SK-N-SH (cell line): ENCODE results near the gene ZFP36. TPM values are rescaled to one million over a fixed set of nuclear protein-coding genes. Genes with fewer than 3 reads are reported as not detected.

Source experiments
- CTCF ChIA-PET: fragments of 300-600, 350-600 bp; formaldehyde crosslinking; extraction: SDS; loops from one replicate; lab custom pipeline; 2021; lab: Yijun Ruan, JAX
- POLR2A ChIA-PET: fragments of 350-600 bp; sonication (Branson Sonifier 250); formaldehyde crosslinking; extraction: SDS; loops from one replicate; lab custom pipeline; 2020; ENCODE audit warnings: antibody characterized with exemption, inconsistent platforms; lab: Yijun Ruan, JAX
- DNase-seq: peaks from one replicate; pipeline ENCODE4 v3.0.0; 2012
- H2AFZ ChIP-seq: fragments of 200-600 bp; sonication (generic); 2 replicates; pipeline ENCODE4 v1.8.1; 2016; ENCODE audit warnings: antibody characterized with exemption, mild to moderate bottlenecking, low read depth
- H3F3A ChIP-seq: fragments of 200-600 bp; sonication (generic); replicated peaks from 2 replicates; pipeline ENCODE3; 2016; ENCODE audit warnings: antibody characterized with exemption, mild to moderate bottlenecking; ENCODE audit not compliant: insufficient read depth
- H3K27ac ChIP-seq, 2 experiments: fragments of 200-500 bp in 1 of 2; fragments of 200-600 bp in 1 of 2; sonication (Bioruptor generic) in 1 of 2; sonication (generic), shearing (Covaris generic) in 1 of 2; 2 replicates each; pipeline versions ENCODE4 v1.5.1 to v1.6.1; 2014 to 2016; ENCODE audit warnings: low read depth in 2 of 2, inconsistent platforms in 1 of 2, low read length in 1 of 2, mild to moderate bottlenecking in 1 of 2, mixed read lengths in 1 of 2
- H3K27me3 ChIP-seq: fragments of 200-600 bp; sonication (generic), shearing (Covaris generic); 2 replicates; pipeline ENCODE4 v1.6.1; 2016; ENCODE audit warnings: mixed run types; ENCODE audit not compliant: insufficient read depth
- H3K36me3 ChIP-seq, 2 experiments: fragments of 200-500 bp in 1 of 2; fragments of 200-600 bp in 1 of 2; sonication (Bioruptor generic) in 1 of 2; sonication (generic) in 1 of 2; replicated peaks in 1 of 2; 2 replicates each; pipeline versions ENCODE3 to v1.5.1; 2014 to 2016; ENCODE audit warnings: low read length in 1 of 2, mild to moderate bottlenecking in 1 of 2; ENCODE audit not compliant: insufficient read depth in 2 of 2, control insufficient read depth in 1 of 2
- H3K4me1 ChIP-seq, 2 experiments: fragments of 200-500 bp in 1 of 2; fragments of 200-600 bp in 1 of 2; sonication (Bioruptor generic) in 1 of 2; sonication (generic), shearing (Covaris generic) in 1 of 2; 2 replicates each; pipeline versions ENCODE4 v1.5.1 to v1.6.1; 2014 to 2016; ENCODE audit warnings: low read depth in 1 of 2, low read length in 1 of 2, mixed run types in 1 of 2; ENCODE audit not compliant: insufficient read depth in 2 of 2, control insufficient read depth in 1 of 2
- H3K4me2 ChIP-seq: fragments of 200-600 bp; sonication (generic), shearing (Covaris generic); 2 replicates; pipeline ENCODE4 v1.6.1; 2017; ENCODE audit warnings: mixed run types
- H3K4me3 ChIP-seq, 2 experiments: fragments of 200-500 bp in 1 of 2; fragments of 200-600 bp in 1 of 2; sonication (Bioruptor generic) in 1 of 2; sonication (generic), shearing (Covaris generic) in 1 of 2; 2 replicates each; pipeline versions ENCODE4 v1.5.1 to v1.8.1; 2014 to 2016; ENCODE audit warnings: low read depth in 2 of 2, inconsistent platforms in 1 of 2, low read length in 1 of 2, mild to moderate bottlenecking in 1 of 2, mixed read lengths in 1 of 2, moderate library complexity in 1 of 2
- H3K79me2 ChIP-seq: fragments of 200-600 bp; sonication (generic); 2 replicates; pipeline ENCODE4 v1.8.1; 2017; ENCODE audit warnings: mild to moderate bottlenecking; ENCODE audit not compliant: insufficient read depth
- H3K9ac ChIP-seq: fragments of 200-600 bp; sonication (generic); 2 replicates; pipeline ENCODE4 v1.6.1; 2017; ENCODE audit warnings: mixed run types
- H3K9me2 ChIP-seq: fragments of 200-600 bp; sonication (generic); 2 replicates; pipeline ENCODE4 v1.6.1; 2017; ENCODE audit warnings: mixed run types
- H3K9me3 ChIP-seq: fragments of 200-600 bp; sonication (generic); 2 replicates; pipeline ENCODE4 v1.6.1; 2017; ENCODE audit warnings: mixed run types, mild to moderate bottlenecking, moderate library complexity
- H4K20me1 ChIP-seq: fragments of 200-600 bp; sonication (generic); 2 replicates; pipeline ENCODE4 v1.6.1; 2017; ENCODE audit warnings: mild to moderate bottlenecking, mixed run types; ENCODE audit not compliant: insufficient read depth
- ELF1 ChIP-seq: IDR thresholded peaks from 2 replicates; pipeline ENCODE4 v1.4.0; 2012
- JUND ChIP-seq: IDR thresholded peaks from 2 replicates; pipeline ENCODE4 v1.4.0; 2012
- MAX ChIP-seq: IDR thresholded peaks from 2 replicates; pipeline ENCODE4 v1.4.0; 2012; ENCODE audit warnings: low read depth
- MXI1 ChIP-seq: IDR thresholded peaks from 2 replicates; pipeline ENCODE4 v1.6.1; 2012; ENCODE audit warnings: mild to moderate bottlenecking, low read depth, low read length, improper control_type of control experiment
- TAF1 ChIP-seq: IDR thresholded peaks from 2 replicates; pipeline ENCODE4 v1.6.1; 2012; ENCODE audit warnings: low read depth, mild to moderate bottlenecking, low read length, moderate library complexity, borderline replicate concordance
- YY1 ChIP-seq: IDR thresholded peaks from 2 replicates; pipeline ENCODE4 v1.4.0; 2012; ENCODE audit warnings: low read depth, mild to moderate bottlenecking
- WGBS: methylation state at CpG from one replicate; pipeline ENCODE4 v1.1.6; 2017; ENCODE audit warnings: low lambda C conversion rate; 5-methylcytosine and 5-hydroxymethylcytosine counted together
- polyA plus RNA-seq, 3 experiments: library from polyadenylated mRNA; depleted of rRNA; stranded (reverse); fragments of >200 nt; gene quantifications; 2 replicates each; pipeline ENCODE4 v1.2.3, GENCODE V29; 2012
- TF ChIP-seq, protein P1 (sequence below): IDR thresholded peaks from 2 replicates; pipeline ENCODE4; 2012
- TF ChIP-seq, protein P2 (sequence below): fragments of 200-600 bp; sonication (generic); IDR thresholded peaks from 2 replicates; pipeline ENCODE4 v1.6.1; 2017; ENCODE audit warnings: antibody characterized with exemption, mild to moderate bottlenecking, moderate library complexity

ZFP36 gene
- polyA plus RNA-seq, 1 of the 3 experiments (the other 2 are of a cell fraction): 49.3 TPM

DNA sequence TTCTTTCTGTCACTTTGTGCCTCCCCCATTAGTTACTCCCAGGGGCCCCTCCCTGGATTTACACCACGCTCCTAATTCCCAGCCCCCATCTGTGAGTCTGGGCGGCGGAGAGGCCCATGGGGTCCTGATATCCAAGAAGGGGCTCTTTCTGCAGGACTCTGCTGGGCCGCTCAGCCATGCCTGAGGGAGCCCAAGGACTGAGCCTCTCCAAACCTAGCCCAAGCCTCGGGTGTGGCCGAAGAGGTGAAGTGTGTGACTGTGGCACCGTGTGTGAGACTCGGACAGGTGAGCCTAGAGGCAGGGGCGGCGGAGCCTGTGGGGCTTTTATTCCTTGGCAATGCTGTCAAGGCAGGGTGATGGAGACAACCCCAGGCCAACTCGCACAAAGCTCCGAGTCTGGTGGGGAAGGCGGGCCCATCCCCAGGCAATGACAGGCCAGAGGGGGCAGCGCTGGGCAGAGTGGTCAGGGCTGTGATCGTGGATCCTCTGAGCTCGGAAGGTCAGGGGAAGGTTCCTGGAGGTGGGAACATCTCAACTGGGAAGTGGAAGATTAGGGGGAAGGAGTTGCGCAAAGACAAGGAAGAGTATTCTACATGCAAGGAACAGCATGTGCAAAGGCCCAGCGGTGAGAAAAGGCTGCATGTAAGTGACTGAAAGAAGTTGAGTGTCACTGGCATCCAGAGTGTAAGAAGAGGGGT, 7.4 kb downstream of the ZFP36 start:
- WGBS: 40% methylated on average over 18 of the region's 18 CpGs
- CTCF ChIA-PET: interaction anchor here (0.8 to 5.1 kb wide), 12 partner anchors 12 to 126 kb away, joined by 3 to 53 read pairs (median 4); partner anchors contain the start of genes EID2, EID2B, MED29 and PAF1
- H3K79me2 ChIP-seq: peaks cover 53% of the 10 kb centered on the region
- DNase-seq: peak; percentile 81
- H3K9ac ChIP-seq: peak overlapping the region; percentile 97
- POLR2A ChIA-PET: interaction anchor here (0.8 to 2.2 kb wide), 6 partner anchors 13 to 23 kb away, joined by 3 to 28 read pairs (median 4); partner anchors contain the start of genes MED29, PAF1 and RPS16
- H3K27ac ChIP-seq: peak overlapping the region; percentile 94 to 96
- H3K4me3 ChIP-seq: peak overlapping the region; percentile 92 to 96
- H3K4me1 ChIP-seq: peaks cover 23 to 35% of the 10 kb centered on the region in 2 experiments; a peak in 3 of 4 replicates
- TF ChIP-seq YY1: no peak
- no peak for TF ChIP-seq TAF1
- TF ChIP-seq, protein P1, sequence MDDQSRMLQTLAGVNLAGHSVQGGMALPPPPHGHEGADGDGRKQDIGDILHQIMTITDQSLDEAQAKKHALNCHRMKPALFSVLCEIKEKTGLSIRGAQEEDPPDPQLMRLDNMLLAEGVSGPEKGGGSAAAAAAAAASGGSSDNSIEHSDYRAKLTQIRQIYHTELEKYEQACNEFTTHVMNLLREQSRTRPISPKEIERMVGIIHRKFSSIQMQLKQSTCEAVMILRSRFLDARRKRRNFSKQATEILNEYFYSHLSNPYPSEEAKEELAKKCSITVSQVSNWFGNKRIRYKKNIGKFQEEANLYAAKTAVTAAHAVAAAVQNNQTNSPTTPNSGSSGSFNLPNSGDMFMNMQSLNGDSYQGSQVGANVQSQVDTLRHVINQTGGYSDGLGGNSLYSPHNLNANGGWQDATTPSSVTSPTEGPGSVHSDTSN: no peak
- TF ChIP-seq MAX: peak; percentile 56; the same call in 1 of the 2 replicates
- TF ChIP-seq ELF1: no peak
- TF ChIP-seq, protein P2, sequence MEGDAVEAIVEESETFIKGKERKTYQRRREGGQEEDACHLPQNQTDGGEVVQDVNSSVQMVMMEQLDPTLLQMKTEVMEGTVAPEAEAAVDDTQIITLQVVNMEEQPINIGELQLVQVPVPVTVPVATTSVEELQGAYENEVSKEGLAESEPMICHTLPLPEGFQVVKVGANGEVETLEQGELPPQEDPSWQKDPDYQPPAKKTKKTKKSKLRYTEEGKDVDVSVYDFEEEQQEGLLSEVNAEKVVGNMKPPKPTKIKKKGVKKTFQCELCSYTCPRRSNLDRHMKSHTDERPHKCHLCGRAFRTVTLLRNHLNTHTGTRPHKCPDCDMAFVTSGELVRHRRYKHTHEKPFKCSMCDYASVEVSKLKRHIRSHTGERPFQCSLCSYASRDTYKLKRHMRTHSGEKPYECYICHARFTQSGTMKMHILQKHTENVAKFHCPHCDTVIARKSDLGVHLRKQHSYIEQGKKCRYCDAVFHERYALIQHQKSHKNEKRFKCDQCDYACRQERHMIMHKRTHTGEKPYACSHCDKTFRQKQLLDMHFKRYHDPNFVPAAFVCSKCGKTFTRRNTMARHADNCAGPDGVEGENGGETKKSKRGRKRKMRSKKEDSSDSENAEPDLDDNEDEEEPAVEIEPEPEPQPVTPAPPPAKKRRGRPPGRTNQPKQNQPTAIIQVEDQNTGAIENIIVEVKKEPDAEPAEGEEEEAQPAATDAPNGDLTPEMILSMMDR: peak; percentile 50
- peak; percentile 53 for TF ChIP-seq MXI1
- H3K36me3 ChIP-seq: peaks cover 6 to 11% of the 10 kb centered on the region in 2 experiments
- H3K4me2 ChIP-seq: peak overlapping the region; percentile 99
- H3F3A ChIP-seq: peaks cover 28% of the 10 kb centered on the region
- H4K20me1 ChIP-seq: peaks cover 10% of the 10 kb centered on the region; the same call in 1 of the 2 replicates
- no peaks in the 10 kb centered on the region for H3K9me2 ChIP-seq
- H3K27me3 ChIP-seq: no peaks in the 10 kb centered on the region
- H2AFZ ChIP-seq: no peak overlapping the region
- H3K9me3 ChIP-seq: no peaks in the 10 kb centered on the region

DNA sequence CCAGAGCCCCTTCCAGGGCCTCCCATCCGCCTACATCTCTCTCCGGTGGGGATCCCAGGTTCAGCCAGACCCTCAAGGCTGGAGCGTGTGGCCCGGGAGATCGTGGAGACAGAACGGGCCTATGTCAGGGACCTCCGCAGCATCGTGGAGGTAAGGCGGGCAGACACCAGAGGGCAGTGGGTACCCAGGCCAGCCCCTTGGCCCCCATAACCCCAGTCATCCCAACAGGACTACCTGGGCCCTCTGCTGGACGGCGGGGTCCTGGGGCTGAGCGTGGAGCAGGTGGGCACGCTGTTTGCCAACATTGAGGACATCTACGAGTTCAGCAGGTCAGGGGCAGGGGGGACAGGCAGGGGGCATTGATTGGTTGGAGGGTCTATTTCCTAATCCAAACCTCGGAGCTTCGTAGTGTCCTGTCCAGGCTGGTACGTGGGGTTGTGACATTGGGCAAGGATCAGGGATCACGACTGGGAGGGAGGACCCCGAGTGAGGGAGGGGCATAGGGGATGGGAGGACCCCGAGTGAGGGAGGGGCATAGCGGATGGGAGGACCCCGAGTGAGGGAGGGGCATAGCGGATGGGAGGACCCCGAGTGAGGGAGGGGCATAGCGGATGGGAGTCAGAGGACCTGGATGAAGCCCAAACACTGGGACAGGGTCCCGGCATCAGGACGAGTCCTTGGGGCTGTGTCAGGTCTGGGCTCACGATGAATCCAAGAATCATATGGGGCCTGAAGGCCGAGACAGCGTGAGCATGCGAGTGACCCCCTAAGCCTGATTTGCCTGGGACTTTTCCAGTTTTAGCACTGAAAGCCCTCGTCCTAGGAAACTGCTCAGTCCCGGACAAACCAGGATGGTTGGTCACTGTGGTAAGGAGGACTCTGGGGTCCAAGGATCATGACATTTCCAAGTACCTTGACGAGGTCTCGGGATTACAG, 8.7 kb downstream of the ZFP36 start:
- H2AFZ ChIP-seq: no peak overlapping the region
- WGBS: 88% methylated on average over 32 of the region's 35 CpGs
- H3K79me2 ChIP-seq: peaks cover 49% of the 10 kb centered on the region
- H3K4me2 ChIP-seq: peak overlapping the region; percentile 99
- H4K20me1 ChIP-seq: peaks cover 10% of the 10 kb centered on the region; the same call in 1 of the 2 replicates
- H3K4me3 ChIP-seq: peak overlapping the region; percentile 92 to 96; a peak in 2 of 4 replicates
- H3K27me3 ChIP-seq: no peaks in the 10 kb centered on the region
- no peaks in the 10 kb centered on the region for H3K9me3 ChIP-seq
- no peak overlapping the region; a peak in 1 of 4 replicates for H3K27ac ChIP-seq
- H3K9ac ChIP-seq: 0 out of 2 replicates have a peak overlapping the region, but pooled peaks have one; percentile 97
- CTCF ChIA-PET: interaction anchor here (1.3 to 5.1 kb wide), 7 partner anchors 11 to 125 kb away, joined by 3 to 53 read pairs (median 6); partner anchors contain the start of genes EID2, EID2B, MED29 and PAF1
- POLR2A ChIA-PET: interaction anchor here (0.9 to 2.2 kb wide), 4 partner anchors 13 to 24 kb away, joined by 3 to 28 read pairs (median 5); partner anchors contain the start of genes MED29, PAF1 and RPS16
- TF ChIP-seq, protein P2: 0 out of 2 replicates have a peak, but pooled peaks have one; percentile 6
- no peak for TF ChIP-seq JUND
- peaks cover 18 to 28% of the 10 kb centered on the region in 2 experiments; a peak in 3 of 4 replicates for H3K4me1 ChIP-seq
- H3K36me3 ChIP-seq: peaks cover 12 to 15% of the 10 kb centered on the region in 2 experiments
- H3K9me2 ChIP-seq: no peaks in the 10 kb centered on the region
- peaks cover 27% of the 10 kb centered on the region for H3F3A ChIP-seq
- no peak for DNase-seq
